SHP77 (cell line): Measurements from ENCODE around the gene CCDC8.
"Not testable (repeated sequence)": the region's sequence is repeated elsewhere in the genome, so short reads cannot be mapped to it uniquely, and the experiment has no call there.

Experiments
- DNase-seq, 2 experiments: peaks; one replicate each; lab custom pipeline; 2025; lab: John Stamatoyannopoulos, UW

CCDC8 gene

DNA sequence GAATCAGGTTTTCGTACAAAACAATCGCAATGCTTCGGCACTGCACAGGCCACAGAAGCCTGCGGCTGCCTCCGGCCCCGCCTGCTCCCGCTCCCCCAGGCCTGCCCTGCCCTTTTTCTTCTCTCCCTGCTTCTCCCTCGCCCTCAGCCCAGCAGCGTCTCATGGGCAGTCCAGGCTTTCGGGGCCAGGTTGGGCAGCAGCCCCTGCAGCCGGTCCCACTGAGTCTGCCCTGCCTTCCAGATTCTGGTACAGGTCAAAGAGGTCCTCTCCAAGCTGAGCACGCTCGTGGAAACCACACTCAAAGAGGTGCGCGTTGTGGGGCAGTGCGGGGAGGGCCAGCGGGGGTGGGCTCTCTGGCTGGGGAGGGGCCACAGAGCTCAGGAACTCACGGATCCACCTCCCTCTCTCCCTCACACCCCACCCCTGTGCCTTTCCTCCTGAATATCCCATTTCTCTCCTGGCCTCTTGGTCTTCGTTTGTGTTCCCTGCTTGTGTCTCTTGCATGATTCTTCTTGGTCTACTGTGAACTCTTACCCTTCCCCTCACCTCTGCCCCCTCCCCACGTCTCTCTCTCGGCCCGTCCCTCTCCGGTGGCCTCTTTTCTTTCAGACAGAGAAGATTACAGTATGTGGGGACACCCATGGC, 30.1 kb downstream of the CCDC8 start:
- DNase-seq: no peak

- no peak for DNase-seq
These were observed 31.5 kb downstream of the CCDC8 start for GRCh38 chr19:46381756-46382345.

DNA sequence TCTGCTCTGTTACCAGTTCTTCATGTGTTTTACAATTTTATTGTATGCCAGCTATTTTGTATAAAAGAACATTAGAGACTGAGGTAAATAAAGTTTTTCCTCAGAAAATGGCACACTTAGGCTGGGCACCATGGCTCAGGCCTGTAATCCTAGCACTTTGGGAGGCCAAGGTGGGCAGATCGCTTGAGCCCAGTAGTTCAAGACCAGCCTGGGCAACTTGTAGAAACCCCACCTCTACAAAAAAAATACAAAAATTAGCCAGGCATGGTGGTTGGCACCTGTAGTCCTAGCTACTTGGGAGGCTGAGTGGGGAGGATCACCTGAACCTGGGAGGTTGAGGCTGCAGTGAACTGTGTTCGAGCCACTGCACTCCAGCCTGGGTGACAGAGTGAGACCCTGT, 32.0 kb downstream of the CCDC8 start:
- DNase-seq: no peak

DNA sequence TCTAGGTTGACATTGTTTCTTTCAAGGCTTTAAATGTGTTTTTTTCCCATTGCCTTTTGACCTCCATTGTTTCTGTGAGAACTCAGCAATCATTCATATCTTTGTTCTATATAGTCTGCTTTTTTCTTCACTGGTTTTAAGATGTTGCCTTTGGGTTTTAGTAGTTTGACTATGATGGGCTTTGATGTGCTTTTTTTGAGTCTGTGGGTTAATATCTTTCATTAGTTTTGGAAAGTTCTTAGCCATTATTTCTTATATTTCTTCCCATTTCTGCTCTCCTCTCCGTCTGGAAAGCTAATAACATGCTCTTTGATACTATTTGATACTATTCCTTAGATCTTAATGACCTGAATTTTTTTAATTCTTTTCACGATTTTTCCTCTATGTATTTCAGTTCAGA, 32.7 kb downstream of the CCDC8 start:
- DNase-seq: no peak

DNA sequence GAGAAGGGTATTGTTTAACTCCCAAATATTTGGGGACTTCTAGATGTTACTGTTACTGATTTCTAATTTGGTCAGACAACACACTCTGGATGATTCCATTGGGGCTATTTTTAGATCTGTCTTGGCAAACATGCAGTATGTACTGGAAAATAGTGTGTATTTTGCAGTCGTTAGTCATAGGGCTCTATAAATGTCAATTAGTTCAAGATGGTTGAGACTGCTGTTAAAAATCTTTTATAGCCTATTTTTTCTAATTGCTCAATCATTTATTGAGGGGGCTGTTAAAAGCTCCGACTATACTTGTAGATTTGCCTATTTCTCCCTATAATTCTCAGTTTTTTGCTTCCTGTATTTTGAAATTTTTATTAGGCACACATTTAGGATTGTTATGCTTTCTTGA, 35.1 kb downstream of the CCDC8 start:
- DNase-seq: peak in 1 of 2 experiments; percentile 19

- no peak for DNase-seq
These were observed 36.9 kb downstream of the CCDC8 start for GRCh38 chr19:46376241-46377153.

DNA sequence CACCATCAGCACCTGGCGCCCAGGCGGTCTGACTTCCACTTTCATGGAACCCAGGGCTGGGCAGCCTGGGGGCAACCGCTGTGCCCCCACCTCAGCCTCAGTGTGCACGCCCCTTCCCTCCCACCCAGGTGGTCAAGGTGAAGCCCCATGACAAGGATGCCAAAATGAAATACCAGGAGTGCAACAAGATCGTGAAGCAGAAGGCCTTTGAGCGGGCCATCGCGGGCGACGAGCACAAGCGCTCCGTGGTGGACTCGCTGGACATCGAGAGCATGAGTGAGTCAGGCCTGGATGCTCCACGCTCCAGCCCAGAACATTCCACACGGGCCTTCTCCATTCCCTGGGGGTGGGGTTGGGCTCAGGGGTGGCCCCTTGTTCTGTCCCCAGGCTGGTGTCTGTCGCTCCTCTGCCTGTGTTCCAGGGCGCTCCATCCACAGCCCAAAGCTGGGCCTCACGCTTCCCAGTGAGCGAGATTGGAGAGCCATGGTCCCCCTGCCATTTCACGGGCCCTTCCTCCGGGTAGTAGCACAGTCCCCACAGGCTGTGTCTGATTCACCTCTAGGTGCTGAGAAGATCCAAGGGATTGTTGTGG, 37.8 kb downstream of the CCDC8 start:
- DNase-seq: not testable (repeated sequence)

DNA sequence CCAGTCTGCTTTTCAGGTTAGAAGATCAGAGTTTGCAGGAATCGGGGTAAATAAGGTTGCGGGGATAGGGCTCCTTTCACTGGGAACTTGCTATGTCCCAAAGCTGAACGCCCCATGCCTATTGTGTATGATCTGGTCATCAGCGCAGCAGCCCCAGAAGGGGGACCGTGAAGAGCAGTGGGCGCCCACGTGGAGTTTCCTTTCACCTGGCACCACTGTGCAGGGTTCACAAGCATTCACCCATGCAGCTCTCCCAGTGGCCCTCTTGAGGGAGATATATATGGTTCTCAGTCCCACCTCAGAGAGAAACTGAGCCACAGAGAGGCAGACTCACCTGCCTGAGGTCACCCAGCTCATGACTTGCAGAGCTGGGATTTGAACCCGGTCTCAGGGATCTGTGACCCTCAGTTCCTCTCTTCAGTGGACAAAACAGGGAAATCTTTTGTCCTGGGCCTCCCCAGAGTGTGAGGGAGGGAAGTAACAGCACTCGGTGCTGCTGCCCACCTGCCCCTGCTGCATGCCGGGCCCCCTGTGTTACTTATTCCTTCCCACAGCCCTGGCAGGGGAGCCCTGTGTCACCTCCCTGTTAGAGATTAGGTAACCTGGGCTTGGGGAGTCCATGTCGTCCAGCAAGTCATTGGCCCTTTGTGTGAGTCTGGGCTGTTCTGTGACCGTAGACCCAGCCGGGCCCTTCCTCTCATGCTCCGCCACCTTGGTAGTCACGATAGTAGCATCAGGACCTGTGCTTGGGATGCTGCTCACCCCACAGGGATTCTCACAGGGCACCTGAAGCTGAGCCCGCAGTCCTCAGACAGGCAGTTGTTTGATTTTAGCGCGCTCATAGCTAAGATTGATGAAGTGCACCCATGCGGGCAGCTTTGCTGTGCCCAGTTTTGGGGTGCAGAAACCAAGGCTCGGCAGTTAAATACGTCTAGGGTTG, 38.6 kb downstream of the CCDC8 start:
- DNase-seq: no peak

GRCh38 chr19:46373491-46374359, 39.6 kb downstream of the CCDC8 start:
- DNase-seq: peak; percentile 58 to 86

GRCh38 chr19:46372901-46373490, 40.4 kb downstream of the CCDC8 start:
- peak; percentile 18 to 50 for DNase-seq

DNA sequence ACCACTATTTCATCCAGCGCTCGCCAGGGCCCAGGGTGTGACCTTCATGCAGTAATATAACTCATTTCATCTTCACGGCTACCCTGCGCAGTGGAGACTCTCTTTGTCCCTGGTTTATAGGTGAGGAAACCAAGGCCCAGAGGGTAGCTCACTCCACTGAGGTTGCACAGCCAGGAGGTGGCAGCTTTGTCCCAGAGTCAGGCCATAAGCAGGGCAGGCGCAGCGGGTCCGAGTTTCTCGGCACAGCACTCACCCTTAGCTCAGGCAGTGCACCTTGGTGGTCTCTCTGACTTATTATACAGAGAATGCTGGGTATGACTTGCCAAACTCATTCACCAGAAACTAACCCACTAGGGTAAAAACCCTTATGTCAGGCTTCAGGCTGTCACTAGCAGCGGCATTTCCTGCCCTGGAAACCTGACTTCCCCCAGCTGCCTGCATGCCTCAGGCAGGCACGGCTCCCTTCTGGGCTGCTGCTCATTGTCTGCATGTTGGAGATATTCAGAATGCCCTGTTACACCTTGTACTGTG, 41.9 kb downstream of the CCDC8 start:
- DNase-seq: no peak

GRCh38 chr19:46369817-46370216, 43.5 kb downstream of the CCDC8 start:
- no peak for DNase-seq

DNA sequence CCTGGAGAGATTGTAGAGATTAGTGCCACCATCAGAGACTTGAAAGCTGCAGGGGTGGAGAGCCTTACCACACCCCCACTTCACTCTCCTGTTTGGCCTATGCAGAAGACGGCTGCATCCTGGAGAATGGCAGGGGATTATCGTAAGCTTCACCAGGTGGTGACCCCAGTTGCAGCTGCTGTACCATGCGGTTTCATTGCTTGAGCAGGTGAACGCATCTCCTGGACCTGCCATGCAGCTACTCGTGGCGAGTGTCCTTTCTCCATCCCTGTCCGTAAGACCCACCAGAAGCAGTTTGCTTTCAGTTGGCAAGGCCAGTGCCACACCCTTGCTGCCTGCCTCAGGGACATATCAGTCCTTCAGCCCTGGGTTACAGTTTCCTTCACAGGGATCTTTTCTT, 45.2 kb downstream of the CCDC8 start:
- no peak for DNase-seq

DNA sequence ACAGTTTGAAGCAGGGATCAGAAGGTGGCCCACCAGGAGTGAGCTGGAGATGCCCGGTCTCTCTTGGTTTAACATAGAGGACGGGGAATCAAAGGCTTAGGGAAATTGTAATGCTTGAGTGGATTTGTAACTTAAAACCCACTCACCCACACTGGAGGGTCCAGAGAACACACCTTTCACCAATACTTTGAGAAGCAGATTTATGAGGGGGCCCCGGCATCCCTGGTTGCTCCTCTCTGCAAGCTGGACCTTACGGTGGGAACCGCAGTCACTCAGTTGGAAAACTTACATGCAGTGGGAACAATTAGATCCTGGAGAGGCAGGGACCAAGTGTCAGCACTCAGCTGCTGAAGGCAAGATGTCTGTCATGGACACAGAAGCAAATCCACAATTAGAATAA, 45.9 kb downstream of the CCDC8 start:
- no peak for DNase-seq

GRCh38 chr19:46366620-46367292, 46.6 kb downstream of the CCDC8 start:
- DNase-seq: no peak

DNA sequence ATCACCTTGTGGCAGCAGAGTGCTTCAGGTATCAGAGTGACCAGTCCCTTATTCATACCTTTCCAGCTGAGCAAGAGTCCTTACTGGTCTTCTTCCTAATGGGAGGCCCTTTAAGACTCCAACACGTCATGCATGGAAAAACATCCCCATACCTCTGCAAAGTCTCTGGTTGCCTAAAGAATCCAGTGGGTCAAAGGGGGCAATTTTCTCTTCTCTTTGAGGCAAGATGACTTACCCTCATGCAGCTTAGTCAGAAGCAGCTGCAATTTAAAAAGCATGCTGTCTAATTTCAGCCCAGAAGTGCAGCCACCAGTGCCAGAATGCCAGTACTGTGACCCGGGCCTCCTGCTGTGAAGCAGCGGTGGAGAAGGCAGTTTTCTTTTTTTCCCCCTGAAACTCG, 47.8 kb downstream of the CCDC8 start:
- DNase-seq: no peak

DNA sequence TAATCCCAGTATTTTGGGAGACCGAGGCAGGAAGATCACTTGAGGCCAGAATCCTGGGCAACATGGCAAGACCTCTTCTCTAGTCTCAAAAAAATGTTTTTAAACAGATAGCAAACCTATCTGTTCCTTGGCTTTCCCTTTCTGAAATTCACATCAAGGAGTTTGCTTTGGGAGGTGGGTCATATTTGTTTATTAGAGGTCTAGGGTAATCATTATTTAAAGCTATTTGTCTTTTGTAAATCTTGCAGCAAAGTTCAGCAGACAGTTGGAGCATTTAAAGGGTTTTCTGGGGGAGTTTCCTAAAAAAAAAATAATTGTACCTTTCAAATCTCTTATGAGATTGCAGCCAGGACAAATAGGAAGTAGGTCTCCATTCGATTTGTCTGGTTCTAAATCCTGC, 49.0 kb downstream of the CCDC8 start:
- DNase-seq: no peak

GRCh38 chr19:46361915-46362314, 51.4 kb downstream of the CCDC8 start:
- DNase-seq: no peak
